ENCODE data around the gene ZNF567.

DNA sequence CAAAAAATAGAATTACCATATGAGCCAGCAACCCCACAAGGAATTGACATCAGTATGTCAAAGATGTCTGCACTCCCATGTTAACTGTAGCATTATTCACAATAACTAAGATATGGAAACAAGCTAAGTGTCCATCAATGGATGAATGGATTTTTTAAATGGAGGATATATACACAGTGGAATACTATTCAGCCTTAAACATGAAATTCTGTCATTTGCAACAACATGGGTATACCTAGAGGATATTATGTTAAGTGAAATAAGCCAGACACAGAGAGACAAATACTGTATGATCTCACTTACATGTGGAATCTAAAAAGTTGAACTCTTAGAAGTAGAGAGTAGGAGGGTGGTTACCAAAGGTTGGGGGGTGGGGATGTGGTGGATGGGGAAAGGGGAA, 8.0 kb upstream of the ZNF567 start:
- TF ChIP-seq CTCF (IDR thresholded peaks at IDR 0.05; ENCODE audit: low read depth, low read length, missing input control) (no peak), TAF1 (conservative IDR thresholded peaks at IDR 0.05) (no peak)

Data from liver (tissue), 3 donors.